ENCODE measurements around the gene KREMEN1. TPM values are rescaled to one million over a fixed set of nuclear protein-coding genes. Genes with fewer than 3 reads are reported as not detected.

The KREMEN1 gene
- total and polyA plus RNA-seq, 4 donors, result 8.8 to 27.5 (median 20.1) TPM

GRCh38 chr22:29201782-29202181 is 128.9 kb downstream of the KREMEN1 start:
- DNase-seq (no peak), ATAC-seq (ENCODE audit: insufficient read depth, low FRiP score) (no peak)
- H3K9me3 ChIP-seq (ENCODE audit: control insufficient read depth in 4 of 4, insufficient read depth in 3 of 4, low read length in 3 of 4), result no peaks in the 10 kb centered on the region
- peaks cover 0 to 3% (median 0%) of the 10 kb centered on the region in 4 donors for H3K36me3 ChIP-seq (ENCODE audit: control insufficient read depth in 4 of 4, insufficient read depth in 4 of 4, low read length in 4 of 4)
- H3K4me1 ChIP-seq (ENCODE audit: control insufficient read depth in 5 of 5, insufficient read depth in 5 of 5, low read length in 5 of 5), result peaks cover 0 to 34% (median 7%) of the 10 kb centered on the region in 5 donors
- no peaks in the 10 kb centered on the region for H3K27me3 ChIP-seq (ENCODE audit: control insufficient read depth in 3 of 3, insufficient read depth in 3 of 3, low read length in 2 of 3)
- no peak overlapping the region for H3K9ac ChIP-seq (ENCODE audit: insufficient read depth in 1 of 2, low read length in 2 of 2)
- 35 to 46% methylated on average over 7 of the region's 7 CpGs for WGBS, 2 donors
- no peak overlapping the region for H3K4me3 ChIP-seq
- TF ChIP-seq CTCF (IDR thresholded peaks at IDR 0.05; ENCODE audit: control extremely low read depth, extremely low read depth), result no peak
- H3K27ac ChIP-seq (ENCODE audit: low read depth in 1 of 2, low read length in 1 of 2), result peak overlapping the region in 1 of 2 donors; percentile 79

GRCh38 chr22:29202212-29203192 is 129.7 kb downstream of the KREMEN1 start:
- Histone ChIP-seq H3K4me1 (ENCODE audit: control insufficient read depth in 5 of 5, insufficient read depth in 5 of 5, low read length in 5 of 5) (peaks cover 0 to 41% (median 12%) of the 10 kb centered on the region in 5 donors), H3K9me3 (ENCODE audit: control insufficient read depth in 4 of 4, insufficient read depth in 3 of 4, low read length in 3 of 4) (no peaks in the 10 kb centered on the region), H3K27ac (ENCODE audit: low read depth in 1 of 2, low read length in 1 of 2) (peak overlapping the region in 1 of 2 donors; percentile 79), H3K36me3 (ENCODE audit: control insufficient read depth in 4 of 4, insufficient read depth in 4 of 4, low read length in 4 of 4) (peaks cover 0 to 3% (median 0%) of the 10 kb centered on the region in 4 donors), H3K27me3 (ENCODE audit: control insufficient read depth in 3 of 3, insufficient read depth in 3 of 3, low read length in 2 of 3) (no peaks in the 10 kb centered on the region), H3K4me3 (no peak overlapping the region), H3K9ac (ENCODE audit: insufficient read depth in 1 of 2, low read length in 2 of 2) (peak overlapping the region in 1 of 2 donors; percentile 14)
- peak; percentile 79 to 94 (median 87) for DNase-seq
- peak; percentile 19 for ATAC-seq (ENCODE audit: insufficient read depth, low FRiP score)
- no peak for TF ChIP-seq CTCF (IDR thresholded peaks at IDR 0.05; ENCODE audit: control extremely low read depth, extremely low read depth)
- 9 to 19% methylated on average over 23 to 24 of the region's 24 CpGs for WGBS, 2 donors

GRCh38 chr22:29203488-29204454 is 130.9 kb downstream of the KREMEN1 start:
- Histone ChIP-seq H3K27ac (ENCODE audit: low read depth in 1 of 2, low read length in 1 of 2) (peak overlapping the region in 1 of 2 donors; percentile 79), H3K9me3 (ENCODE audit: control insufficient read depth in 4 of 4, insufficient read depth in 3 of 4, low read length in 3 of 4) (no peaks in the 10 kb centered on the region), H3K27me3 (ENCODE audit: control insufficient read depth in 3 of 3, insufficient read depth in 3 of 3, low read length in 2 of 3) (no peaks in the 10 kb centered on the region), H3K4me3 (no peak overlapping the region), H3K9ac (ENCODE audit: insufficient read depth in 1 of 2, low read length in 2 of 2) (no peak overlapping the region), H3K4me1 (ENCODE audit: control insufficient read depth in 5 of 5, insufficient read depth in 5 of 5, low read length in 5 of 5) (peaks cover 0 to 51% (median 15%) of the 10 kb centered on the region in 5 donors), H3K36me3 (ENCODE audit: control insufficient read depth in 4 of 4, insufficient read depth in 4 of 4, low read length in 4 of 4) (no peaks in the 10 kb centered on the region)
- ATAC-seq (ENCODE audit: insufficient read depth, low FRiP score) (no peak), DNase-seq (no peak)
- 60 to 72% methylated on average over 9 of the region's 9 CpGs for WGBS, 2 donors
- TF ChIP-seq CTCF (IDR thresholded peaks at IDR 0.05; ENCODE audit: control extremely low read depth, extremely low read depth), result no peak

Measured in lung (tissue), 12 donors.